Measurements from ENCODE around the gene AUTS2.

DNA sequence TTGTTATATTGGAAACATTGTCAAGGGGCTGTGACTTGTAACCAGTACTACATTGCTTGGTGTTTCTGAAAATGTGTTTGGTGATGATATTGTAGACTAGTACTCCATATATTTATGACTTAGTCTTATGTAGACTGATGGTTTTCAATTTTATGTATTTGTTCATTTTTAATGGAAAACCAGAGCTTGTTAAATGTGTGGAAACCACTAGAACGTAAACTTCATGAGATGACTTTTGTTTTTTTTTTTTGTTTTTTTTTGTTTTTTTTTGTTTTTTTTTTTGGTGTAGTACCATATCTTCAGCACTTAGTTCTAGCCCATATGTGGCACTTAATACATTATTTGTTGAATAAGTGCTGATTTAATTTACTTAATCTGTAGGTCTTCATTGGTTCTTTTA lies 518.6 kb downstream of the AUTS2 start:
- TF ChIP-seq EZH2 (IDR thresholded peaks at IDR 0.05; ENCODE audit: insufficient read depth, poor library complexity, severe bottlenecking) (no peak), EZH2phosphoT487 (IDR thresholded peaks at IDR 0.05; ENCODE audit: insufficient read depth, low read depth) (no peak)

All from GM23248 (cell line).